ENCODE measurements around the gene FCRL1.

DNA sequence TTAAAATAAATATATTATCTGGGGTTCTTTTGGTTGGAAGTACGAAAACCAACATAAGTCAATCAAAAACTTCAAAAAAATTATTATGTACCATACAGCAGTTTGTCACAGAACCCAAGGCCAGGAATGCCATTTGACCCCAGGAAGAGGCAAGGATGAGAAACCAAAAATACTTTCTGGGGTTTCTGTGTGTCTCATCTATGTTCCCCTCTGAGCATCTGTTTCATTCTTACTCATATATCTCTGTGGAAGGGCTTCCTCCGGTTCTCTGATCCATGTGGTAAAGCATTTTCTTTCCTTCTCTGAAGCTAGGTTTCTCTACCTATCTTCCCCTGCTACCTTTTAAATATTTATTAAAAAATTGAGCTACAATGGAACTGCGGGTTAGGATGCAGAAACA lies 9.8 kb upstream of the FCRL1 start:
- no peak for TF ChIP-seq POLR2AphosphoS5 (IDR thresholded peaks at IDR 0.05)
- no peak for TF ChIP-seq POLR2A (IDR thresholded peaks at IDR 0.05)
- TF ChIP-seq, protein P1, sequence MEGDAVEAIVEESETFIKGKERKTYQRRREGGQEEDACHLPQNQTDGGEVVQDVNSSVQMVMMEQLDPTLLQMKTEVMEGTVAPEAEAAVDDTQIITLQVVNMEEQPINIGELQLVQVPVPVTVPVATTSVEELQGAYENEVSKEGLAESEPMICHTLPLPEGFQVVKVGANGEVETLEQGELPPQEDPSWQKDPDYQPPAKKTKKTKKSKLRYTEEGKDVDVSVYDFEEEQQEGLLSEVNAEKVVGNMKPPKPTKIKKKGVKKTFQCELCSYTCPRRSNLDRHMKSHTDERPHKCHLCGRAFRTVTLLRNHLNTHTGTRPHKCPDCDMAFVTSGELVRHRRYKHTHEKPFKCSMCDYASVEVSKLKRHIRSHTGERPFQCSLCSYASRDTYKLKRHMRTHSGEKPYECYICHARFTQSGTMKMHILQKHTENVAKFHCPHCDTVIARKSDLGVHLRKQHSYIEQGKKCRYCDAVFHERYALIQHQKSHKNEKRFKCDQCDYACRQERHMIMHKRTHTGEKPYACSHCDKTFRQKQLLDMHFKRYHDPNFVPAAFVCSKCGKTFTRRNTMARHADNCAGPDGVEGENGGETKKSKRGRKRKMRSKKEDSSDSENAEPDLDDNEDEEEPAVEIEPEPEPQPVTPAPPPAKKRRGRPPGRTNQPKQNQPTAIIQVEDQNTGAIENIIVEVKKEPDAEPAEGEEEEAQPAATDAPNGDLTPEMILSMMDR (IDR thresholded peaks at IDR 0.05) = no peak
- no peak for TF ChIP-seq EP300 (IDR thresholded peaks at IDR 0.05)

Data from gastroesophageal sphincter (tissue), 3 donors.